Measurements from ENCODE around the gene DOCK9. TPM values are rescaled to one million over a fixed set of nuclear protein-coding genes. Genes with fewer than 3 reads are reported as not detected.

The DOCK9 gene
- total and polyA plus RNA-seq, 2 donors (not counting 3 experiments of a cell fraction or from before 2014, with no cell fraction given), result 147 to 323 TPM

GRCh38 chr13:98837896-98838295 lies 140.0 kb downstream of the DOCK9 start:
- Histone ChIP-seq H3K9me3 (replicated peaks; ENCODE audit: control insufficient read depth, insufficient read depth, low read length) (no peaks in the 10 kb centered on the region), H3K4me1 (ENCODE audit: control insufficient read depth, extremely low read depth, insufficient read depth, low read length) (peaks cover 2% of the 10 kb centered on the region), H3K4me3 (replicated peaks in 1 of 3; ENCODE audit: insufficient read depth in 1 of 3, low read depth in 1 of 3, low read length in 3 of 3) (no peak overlapping the region), H3K27ac (ENCODE audit: insufficient read depth, low read depth, low read length) (no peak overlapping the region), H3K27me3 (ENCODE audit: control insufficient read depth in 2 of 2, insufficient read depth in 2 of 2, low read length in 2 of 2) (no peaks in the 10 kb centered on the region), H3K36me3 (ENCODE audit: control insufficient read depth in 2 of 2, extremely low read depth in 1 of 2, insufficient read depth in 2 of 2, low read length in 2 of 2) (peaks cover 17 to 23% of the 10 kb centered on the region in 2 experiments), H4K20me1 (replicated peaks; ENCODE audit: control insufficient read depth, extremely low read depth, insufficient read depth, low read length) (no peaks in the 10 kb centered on the region), H3K9ac (replicated peaks; ENCODE audit: extremely low read depth, insufficient read depth, low read length) (no peak overlapping the region), H2AFZ (ENCODE audit: low read depth, low read length) (no peak overlapping the region), H3K4me2 (ENCODE audit: insufficient read depth, low read length) (no peak overlapping the region), H3K9me1 (replicated peaks; ENCODE audit: control insufficient read depth, extremely low read depth, insufficient read depth, low read length) (no peaks in the 10 kb centered on the region), H3K79me2 (ENCODE audit: control insufficient read depth, insufficient read depth, low read length) (no peaks in the 10 kb centered on the region)
- POLR2A ChIA-PET, result no interaction called here
- intact Hi-C loops (cut with micrococcal nuclease), result no loop called here
- no TSS peak for BruUV-seq (replicated peaks)
- DNase-seq (ENCODE audit: low read depth, low spot score) (no peak), FAIRE-seq (no peak)
- CTCF ChIA-PET, result interaction anchor here (1.1 to 4.5 kb wide), 2 partner anchors 128 to 197 kb away, joined by 3 to 50 read pairs; no protein-coding TSS in a partner anchor
- dilution Hi-C loops (cut with MboI; ENCODE audit: extremely low pct_ligation_motif_present, low sequenced_read_pairs), result no loop called here
- TF ChIP-seq MYC (IDR thresholded peaks at IDR 0.05; ENCODE audit: low read depth, low read length), result no peak
- no peak for TF ChIP-seq POLR2A (IDR thresholded peaks at IDR 0.05; ENCODE audit: low read depth, low read length)
- no peak for TF ChIP-seq FOS (IDR thresholded peaks at IDR 0.05; ENCODE audit: borderline replicate concordance, insufficient read depth, low read length)
- TF ChIP-seq GATA2 (IDR thresholded peaks at IDR 0.05; ENCODE audit: insufficient read depth, insufficient read length, low read depth, low read length), result no peak
- no peak for TF ChIP-seq EZH2 (IDR thresholded peaks at IDR 0.05; ENCODE audit: borderline replicate concordance, low read depth, low read length, severe bottlenecking)
- TF ChIP-seq POLR2AphosphoS5 (IDR thresholded peaks at IDR 0.05; ENCODE audit: insufficient read depth, low read depth, low read length), result no peak
- TF ChIP-seq, protein P1, sequence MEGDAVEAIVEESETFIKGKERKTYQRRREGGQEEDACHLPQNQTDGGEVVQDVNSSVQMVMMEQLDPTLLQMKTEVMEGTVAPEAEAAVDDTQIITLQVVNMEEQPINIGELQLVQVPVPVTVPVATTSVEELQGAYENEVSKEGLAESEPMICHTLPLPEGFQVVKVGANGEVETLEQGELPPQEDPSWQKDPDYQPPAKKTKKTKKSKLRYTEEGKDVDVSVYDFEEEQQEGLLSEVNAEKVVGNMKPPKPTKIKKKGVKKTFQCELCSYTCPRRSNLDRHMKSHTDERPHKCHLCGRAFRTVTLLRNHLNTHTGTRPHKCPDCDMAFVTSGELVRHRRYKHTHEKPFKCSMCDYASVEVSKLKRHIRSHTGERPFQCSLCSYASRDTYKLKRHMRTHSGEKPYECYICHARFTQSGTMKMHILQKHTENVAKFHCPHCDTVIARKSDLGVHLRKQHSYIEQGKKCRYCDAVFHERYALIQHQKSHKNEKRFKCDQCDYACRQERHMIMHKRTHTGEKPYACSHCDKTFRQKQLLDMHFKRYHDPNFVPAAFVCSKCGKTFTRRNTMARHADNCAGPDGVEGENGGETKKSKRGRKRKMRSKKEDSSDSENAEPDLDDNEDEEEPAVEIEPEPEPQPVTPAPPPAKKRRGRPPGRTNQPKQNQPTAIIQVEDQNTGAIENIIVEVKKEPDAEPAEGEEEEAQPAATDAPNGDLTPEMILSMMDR (IDR thresholded peaks at IDR 0.05; ENCODE audit: extremely low read depth in 1 of 2, insufficient read depth in 1 of 2, low read depth in 1 of 2, low read length in 2 of 2), result no peak
- no peak for TF ChIP-seq JUN (IDR thresholded peaks at IDR 0.05; ENCODE audit: borderline replicate concordance, insufficient read depth, insufficient read length, low read depth)
- no peak for TF ChIP-seq MAX (IDR thresholded peaks at IDR 0.05; ENCODE audit: insufficient read depth, insufficient read length)

Data from endothelial cell of umbilical vein (primary cell).